ENCODE data around the gene GRIN3B. TPM values are rescaled to one million over a fixed set of nuclear protein-coding genes. Genes with fewer than 3 reads are reported as not detected.

GRIN3B gene
- total RNA-seq, 3 donors from 2014 or later: 2.6 TPM; not detected in 2

DNA sequence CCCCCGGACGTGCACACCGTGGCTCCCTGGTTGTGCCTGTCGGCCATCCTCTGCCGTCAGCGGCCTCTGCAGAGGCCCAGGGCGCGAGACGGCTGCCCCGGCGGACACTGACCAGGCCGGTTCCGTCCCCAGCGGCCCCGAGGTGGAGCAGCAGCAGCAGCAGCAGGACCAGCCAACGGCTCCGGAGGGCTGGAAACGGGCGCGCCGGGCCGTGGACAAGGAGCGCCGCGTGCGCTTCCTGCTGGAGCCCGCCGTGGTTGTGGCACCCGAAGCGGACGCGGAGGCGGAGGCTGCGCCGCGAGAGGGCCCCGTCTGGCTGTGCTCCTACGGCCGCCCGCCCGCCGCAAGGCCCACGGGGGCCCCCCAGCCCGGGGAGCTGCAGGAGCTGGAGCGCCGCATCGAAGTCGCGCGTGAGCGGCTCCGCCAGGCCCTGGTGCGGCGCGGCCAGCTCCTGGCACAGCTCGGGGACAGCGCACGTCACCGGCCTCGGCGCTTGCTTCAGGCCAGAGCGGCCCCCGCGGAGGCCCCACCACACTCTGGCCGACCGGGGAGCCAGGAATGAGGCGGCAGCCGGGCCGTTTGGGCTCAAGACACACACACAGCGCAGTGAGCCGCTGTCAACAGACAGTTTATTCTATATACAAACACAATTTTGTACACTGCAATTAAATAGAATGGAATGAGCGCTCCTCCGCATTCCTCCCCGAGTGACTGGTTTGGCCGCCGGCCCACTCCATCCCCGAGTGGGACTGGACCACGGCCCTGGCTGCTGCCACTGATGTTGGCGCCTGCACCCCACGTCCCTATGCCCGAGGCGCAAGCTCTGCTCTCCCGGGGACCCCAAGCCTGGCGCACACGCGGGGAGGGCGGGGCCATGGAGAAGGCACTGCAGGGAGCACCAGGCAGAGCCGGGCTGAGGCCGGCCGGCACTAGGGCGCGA lies 9.1 kb downstream of the GRIN3B start:
- Histone ChIP-seq H3K9me3 (no peaks in the 10 kb centered on the region), H3K4me3 (no peak overlapping the region), H3K4me1 (no peaks in the 10 kb centered on the region), H3K27me3 (no peaks in the 10 kb centered on the region), H3K36me3 (peaks cover 16% of the 10 kb centered on the region), H3K27ac (no peak overlapping the region)
- intact Hi-C loops (cut with DNase I; ENCODE audit: low total_unique reads): no loop called here
- no peak for DNase-seq (ENCODE audit: low spot score in 2 of 2)
- TF ChIP-seq POLR2A (IDR thresholded peaks at IDR 0.05): no peak
- TF ChIP-seq, protein P1, sequence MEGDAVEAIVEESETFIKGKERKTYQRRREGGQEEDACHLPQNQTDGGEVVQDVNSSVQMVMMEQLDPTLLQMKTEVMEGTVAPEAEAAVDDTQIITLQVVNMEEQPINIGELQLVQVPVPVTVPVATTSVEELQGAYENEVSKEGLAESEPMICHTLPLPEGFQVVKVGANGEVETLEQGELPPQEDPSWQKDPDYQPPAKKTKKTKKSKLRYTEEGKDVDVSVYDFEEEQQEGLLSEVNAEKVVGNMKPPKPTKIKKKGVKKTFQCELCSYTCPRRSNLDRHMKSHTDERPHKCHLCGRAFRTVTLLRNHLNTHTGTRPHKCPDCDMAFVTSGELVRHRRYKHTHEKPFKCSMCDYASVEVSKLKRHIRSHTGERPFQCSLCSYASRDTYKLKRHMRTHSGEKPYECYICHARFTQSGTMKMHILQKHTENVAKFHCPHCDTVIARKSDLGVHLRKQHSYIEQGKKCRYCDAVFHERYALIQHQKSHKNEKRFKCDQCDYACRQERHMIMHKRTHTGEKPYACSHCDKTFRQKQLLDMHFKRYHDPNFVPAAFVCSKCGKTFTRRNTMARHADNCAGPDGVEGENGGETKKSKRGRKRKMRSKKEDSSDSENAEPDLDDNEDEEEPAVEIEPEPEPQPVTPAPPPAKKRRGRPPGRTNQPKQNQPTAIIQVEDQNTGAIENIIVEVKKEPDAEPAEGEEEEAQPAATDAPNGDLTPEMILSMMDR (IDR thresholded peaks at IDR 0.05): no peak

DNA sequence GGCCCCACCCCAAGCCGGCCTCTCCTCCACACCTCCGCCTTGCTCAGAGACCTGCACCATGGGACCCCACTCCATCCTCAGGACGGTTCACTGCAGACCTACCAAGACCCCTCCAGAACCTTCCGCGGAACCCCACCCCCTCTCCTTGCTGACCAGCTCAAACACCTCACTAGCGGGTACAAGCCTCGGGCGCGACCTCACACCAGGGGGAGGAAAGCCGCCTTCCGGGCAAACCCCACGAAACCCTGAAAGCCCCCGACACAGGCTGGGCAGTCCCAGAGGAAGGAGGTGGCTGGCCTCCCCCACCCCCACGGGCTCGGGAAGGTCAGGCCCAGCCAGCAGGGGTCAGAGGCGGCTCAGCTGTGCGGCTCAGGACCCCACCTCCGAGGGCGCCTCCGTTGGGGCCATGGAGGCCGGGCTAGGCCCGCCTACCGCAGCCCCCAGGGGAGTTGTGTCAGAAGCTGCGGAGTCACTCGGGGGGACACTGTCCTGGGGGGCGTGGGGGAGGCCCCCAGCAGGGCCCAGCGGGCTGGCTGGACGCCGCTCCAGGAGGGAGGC lies 9.8 kb downstream of the GRIN3B start:
- H3K9me3 ChIP-seq: no peaks in the 10 kb centered on the region
- intact Hi-C loops (cut with DNase I; ENCODE audit: low total_unique reads): loop anchor here (10.0 kb wide), 1 partner anchor 215 kb away; no protein-coding TSS in a partner anchor
- H3K27ac ChIP-seq: no peak overlapping the region
- no peaks in the 10 kb centered on the region for H3K4me1 ChIP-seq
- no peak overlapping the region for H3K4me3 ChIP-seq
- H3K36me3 ChIP-seq: peaks cover 16% of the 10 kb centered on the region
- H3K27me3 ChIP-seq: no peaks in the 10 kb centered on the region
- TF ChIP-seq POLR2AphosphoS5 (IDR thresholded peaks at IDR 0.05) (no peak), POLR2A (IDR thresholded peaks at IDR 0.05) (no peak)
- TF ChIP-seq, protein P1 (IDR thresholded peaks at IDR 0.05): no peak
- no peak for DNase-seq (ENCODE audit: low spot score in 2 of 2)

DNA sequence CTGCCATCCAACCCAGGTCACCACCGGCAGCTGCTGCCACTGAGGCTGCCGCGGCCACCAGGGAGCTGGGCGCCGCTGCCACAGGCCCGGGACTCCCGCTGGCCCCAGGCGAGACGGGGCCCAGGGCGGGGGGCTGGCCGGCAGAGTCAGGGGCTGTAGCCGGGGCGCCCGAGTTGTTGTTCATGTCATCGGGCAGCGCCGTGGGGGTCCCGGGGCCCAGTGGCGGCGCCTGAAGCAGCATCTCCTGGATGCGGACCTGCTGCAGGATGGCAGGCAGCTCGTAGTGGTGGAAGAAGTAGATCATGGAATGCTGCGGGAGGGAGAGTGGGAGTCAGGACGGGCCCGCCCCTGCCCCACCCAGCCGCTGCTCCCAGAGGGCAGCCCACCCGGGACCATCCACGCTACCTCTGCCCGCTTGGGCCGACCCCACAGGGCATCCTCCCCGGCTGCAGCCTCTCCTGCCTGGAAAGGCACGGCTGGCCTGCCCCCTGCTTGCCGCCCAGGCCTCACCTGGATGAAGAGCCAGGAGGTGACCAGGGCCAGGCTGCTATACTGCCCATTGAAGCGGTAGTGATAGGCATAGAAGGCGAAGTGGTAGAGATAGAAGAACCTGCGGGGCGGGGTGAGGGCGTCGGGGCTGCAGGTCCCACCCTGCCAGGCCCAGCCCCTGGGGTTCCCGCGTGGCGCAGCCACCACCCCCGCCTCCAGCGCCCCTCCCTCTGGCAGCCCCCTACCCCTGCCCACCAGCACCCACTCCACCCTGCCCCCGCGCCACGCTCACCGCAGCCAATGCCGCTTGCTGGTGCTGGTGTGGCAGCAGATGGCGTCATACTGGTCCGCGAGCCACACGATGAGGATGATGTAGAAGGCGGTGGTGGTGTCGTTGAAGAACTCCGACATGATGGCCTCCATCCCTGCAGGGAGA lies 10.6 kb downstream of the GRIN3B start:
- H3K9me3 ChIP-seq: no peaks in the 10 kb centered on the region
- peaks cover 0 to 4% of the 10 kb centered on the region in 2 donors for H3K4me1 ChIP-seq
- no peak overlapping the region for H3K4me3 ChIP-seq
- H3K27ac ChIP-seq: no peak overlapping the region
- no peak for DNase-seq (ENCODE audit: low spot score in 2 of 2)
- TF ChIP-seq POLR2AphosphoS5 (IDR thresholded peaks at IDR 0.05): no peak
- TF ChIP-seq, protein P1 (IDR thresholded peaks at IDR 0.05): no peak
- TF ChIP-seq POLR2A (IDR thresholded peaks at IDR 0.05): no peak
- H3K36me3 ChIP-seq: peaks cover 16% of the 10 kb centered on the region
- H3K27me3 ChIP-seq: no peaks in the 10 kb centered on the region
- intact Hi-C loops (cut with DNase I; ENCODE audit: low total_unique reads): loop anchor here (10.0 kb wide), 1 partner anchor 214 kb away; no protein-coding TSS in a partner anchor

DNA sequence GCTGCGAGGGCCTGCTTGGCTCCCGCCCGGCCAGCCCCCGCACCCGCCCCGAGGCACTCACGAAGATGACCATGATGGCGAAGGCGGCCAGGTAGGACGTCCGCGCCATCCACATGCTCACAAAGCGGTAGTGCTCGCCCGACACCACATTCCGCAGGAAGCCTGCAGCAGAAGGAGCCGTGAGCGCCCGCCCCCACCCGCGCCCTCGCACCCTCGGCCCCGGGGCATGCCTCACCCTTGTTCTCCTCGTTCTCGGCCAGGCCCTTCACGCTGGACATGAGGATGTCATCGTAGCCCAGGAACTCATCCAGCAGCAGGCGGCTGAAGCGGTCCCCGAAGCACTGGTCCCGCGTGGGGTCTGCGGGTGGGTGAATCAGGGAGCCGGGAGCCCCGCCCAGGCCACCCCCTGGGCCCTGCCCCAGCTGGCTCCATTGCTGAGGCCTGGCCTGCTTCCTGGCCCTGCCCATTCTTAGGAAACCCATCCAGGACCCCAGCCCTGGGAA lies 11.7 kb downstream of the GRIN3B start:
- peaks cover 16% of the 10 kb centered on the region for H3K36me3 ChIP-seq
- no peak overlapping the region for H3K27ac ChIP-seq
- no peak for DNase-seq (ENCODE audit: low spot score in 2 of 2)
- peaks cover 0 to 14% of the 10 kb centered on the region in 2 donors for H3K4me1 ChIP-seq
- no peaks in the 10 kb centered on the region for H3K9me3 ChIP-seq
- intact Hi-C loops (cut with DNase I; ENCODE audit: low total_unique reads): loop anchor here (10.0 kb wide), 1 partner anchor 213 kb away; no protein-coding TSS in a partner anchor
- TF ChIP-seq POLR2A (IDR thresholded peaks at IDR 0.05) (no peak), POLR2AphosphoS5 (IDR thresholded peaks at IDR 0.05) (no peak)
- TF ChIP-seq, protein P1 (IDR thresholded peaks at IDR 0.05): no peak
- no peaks in the 10 kb centered on the region for H3K27me3 ChIP-seq
- no peak overlapping the region for H3K4me3 ChIP-seq

All from breast epithelium (tissue), 4 donors.